Activated naive CD8-positive, alpha-beta T cell treated with anti-CD3 and anti-CD28 coated beads, Interleukin-2, amount 10 ng/mL, durations not matched to agents 7 days and 5 days (primary cell): ENCODE data around the gene COG3. TPM values are rescaled to one million over a fixed set of nuclear protein-coding genes. Genes with fewer than 3 reads are reported as not detected.

Experiments
- ATAC-seq: fragments of 150-1000 bp; cut with Tn5 transposase; one replicate; pipeline ENCODE4 v1.10.0; 2021; ENCODE audit warnings: low read depth, moderate library complexity
- POLR2A ChIA-PET: fragments of 350-600 bp; sonication (Branson Sonifier 250); formaldehyde crosslinking; loops from one replicate; lab custom pipeline; 2021; ENCODE audit warnings: antibody characterized with exemption; lab: Charles Lee
- DNase-seq: peaks from one replicate; pipeline ENCODE4 v3.0.0; 2021
- H3K27ac Mint-ChIP-seq: one replicate; pipeline ENCODE4 v1.8.0; 2022; ENCODE audit warnings: mild to moderate bottlenecking, mixed read lengths
- H3K27me3 Mint-ChIP-seq: one replicate; pipeline ENCODE4 v1.8.0; 2022; ENCODE audit warnings: mild to moderate bottlenecking, moderate library complexity, mixed read lengths
- H3K36me3 Mint-ChIP-seq: one replicate; pipeline ENCODE4 v1.8.0; 2021; ENCODE audit warnings: mild to moderate bottlenecking, mixed read lengths
- H3K4me1 Mint-ChIP-seq: one replicate; pipeline ENCODE4 v1.8.0; 2021; ENCODE audit warnings: mixed read lengths
- H3K4me3 Mint-ChIP-seq: one replicate; pipeline ENCODE4 v1.8.0; 2022; ENCODE audit warnings: mild to moderate bottlenecking, moderate library complexity, mixed read lengths
- H3K9me3 Mint-ChIP-seq: one replicate; pipeline ENCODE4 v1.8.0; 2021; ENCODE audit warnings: mixed read lengths
- total RNA-seq, 2 experiments: library from RNA; stranded (reverse); gene quantifications; one replicate each; pipeline ENCODE4 v1.2.3, GENCODE V29; 2021

COG3 gene
- total RNA-seq, 2 experiments from 2014 or later: 26.2 to 28.4 TPM

DNA sequence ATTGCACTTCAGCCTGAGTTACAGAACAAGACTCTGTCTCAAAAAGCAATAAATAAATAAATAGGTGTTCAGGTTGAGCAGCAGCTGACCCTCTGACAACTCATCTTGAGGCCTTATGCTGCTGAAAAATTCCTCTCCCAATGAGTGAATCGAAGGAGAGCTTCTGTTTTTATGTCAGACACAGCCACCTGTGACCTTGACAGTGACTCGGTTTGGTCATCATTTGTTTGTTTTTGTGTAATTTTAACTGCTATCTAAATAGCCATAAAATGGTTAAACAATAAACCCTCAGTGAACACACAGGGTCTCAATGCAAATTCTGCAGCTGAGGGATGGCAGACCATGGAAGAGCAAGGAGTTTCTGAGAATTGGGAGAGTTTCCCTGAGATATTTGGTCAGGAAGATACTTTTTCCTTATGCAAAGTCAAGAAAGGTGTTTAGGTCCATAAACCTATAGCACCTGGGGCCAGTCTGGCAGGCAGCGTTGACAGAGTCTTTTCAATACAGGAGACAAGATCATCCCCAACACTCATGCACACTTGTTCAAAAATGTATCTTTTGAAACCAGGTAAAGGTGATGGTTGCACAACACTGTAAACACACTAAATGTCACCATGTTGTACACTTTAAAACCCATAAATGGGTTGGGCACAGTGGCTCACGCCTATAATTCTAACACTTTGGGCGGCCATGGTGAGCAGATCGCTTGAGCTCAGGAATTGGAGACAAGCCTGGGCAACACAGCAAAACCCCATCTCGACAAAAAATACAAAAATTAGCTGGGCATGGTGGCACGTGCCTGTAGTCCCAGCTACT lies 30.0 kb upstream of the COG3 start:
- Mint-ChIP-seq H3K9me3 (no peaks in the 10 kb centered on the region), H3K27me3 (peaks cover 3% of the 10 kb centered on the region), H3K4me1 (peaks cover 7% of the 10 kb centered on the region), H3K36me3 (no peaks in the 10 kb centered on the region), H3K4me3 (no peak overlapping the region), H3K27ac (no peak overlapping the region)
- DNase-seq (no peak), ATAC-seq (no peak)
- POLR2A ChIA-PET: no interaction called here

DNA sequence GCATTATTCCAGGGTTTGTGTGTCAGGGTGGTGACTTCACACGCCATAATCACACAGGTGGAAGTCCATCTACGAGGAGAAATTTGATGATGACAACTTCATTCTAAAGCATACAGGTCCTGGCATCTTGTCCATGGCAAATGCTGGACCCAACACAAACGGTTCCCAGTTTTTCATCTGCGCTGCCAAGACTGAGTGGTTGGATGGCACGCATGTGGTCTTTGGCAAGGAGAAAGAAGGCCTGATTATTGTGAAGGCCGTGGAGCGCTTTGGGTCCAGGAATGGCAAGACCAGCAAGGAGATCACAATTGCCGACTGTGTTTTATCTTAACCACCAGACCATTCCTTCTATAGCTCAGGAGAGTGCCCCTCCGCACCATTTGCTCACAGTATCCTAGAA lies 28.4 kb upstream of the COG3 start:
- Mint-ChIP-seq H3K9me3 (no peaks in the 10 kb centered on the region), H3K4me3 (no peak overlapping the region), H3K27me3 (peaks cover 3% of the 10 kb centered on the region), H3K27ac (no peak overlapping the region), H3K4me1 (peaks cover 13% of the 10 kb centered on the region), H3K36me3 (no peaks in the 10 kb centered on the region)
- POLR2A ChIA-PET: no interaction called here
- ATAC-seq (no peak), DNase-seq (no peak)

DNA sequence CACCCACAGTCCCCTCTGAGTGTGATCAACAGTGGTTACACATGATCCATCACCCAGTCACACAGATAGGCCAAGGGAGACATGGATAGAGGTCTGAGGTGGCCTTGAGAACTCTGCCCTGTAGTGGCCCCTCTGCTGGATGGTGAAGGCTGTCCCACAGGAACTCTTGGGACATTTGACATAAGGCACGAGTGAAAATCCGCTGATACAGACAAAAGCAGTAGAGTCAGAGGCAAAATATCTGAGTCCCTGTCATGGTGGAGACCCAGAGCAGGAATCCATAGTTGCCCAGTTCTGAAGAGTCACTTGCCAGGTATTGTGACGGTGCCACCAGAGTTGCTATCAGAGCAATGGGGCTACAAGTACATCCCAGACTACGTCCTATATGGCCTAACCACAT lies 27.8 kb upstream of the COG3 start:
- Mint-ChIP-seq H3K4me1 (peaks cover 19% of the 10 kb centered on the region), H3K27ac (no peak overlapping the region), H3K36me3 (no peaks in the 10 kb centered on the region), H3K4me3 (no peak overlapping the region), H3K9me3 (no peaks in the 10 kb centered on the region), H3K27me3 (peaks cover under 1% of the 10 kb centered on the region)
- no peak for ATAC-seq
- POLR2A ChIA-PET: no interaction called here
- no peak for DNase-seq

DNA sequence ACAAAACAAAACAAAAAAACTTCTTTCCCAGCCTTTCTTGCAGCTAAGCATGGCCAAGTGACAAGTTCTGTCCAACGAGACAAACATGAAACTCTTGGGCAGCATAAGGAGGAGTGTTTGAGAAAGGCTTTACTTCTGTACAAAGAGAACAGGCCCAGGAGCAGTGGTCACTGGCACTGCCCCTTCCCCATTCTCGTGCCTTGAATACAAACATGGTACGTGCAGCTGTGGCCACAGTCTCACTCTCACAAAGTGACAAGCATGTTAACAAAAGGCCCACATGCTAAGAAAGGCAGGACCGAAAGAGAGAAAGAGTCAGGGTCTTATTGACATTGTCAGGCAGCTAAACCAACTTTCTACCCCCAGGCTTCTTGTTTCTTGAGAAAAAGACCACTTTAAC lies 26.8 kb upstream of the COG3 start:
- DNase-seq (no peak), ATAC-seq (no peak)
- H3K9me3 Mint-ChIP-seq: no peaks in the 10 kb centered on the region
- H3K4me3 Mint-ChIP-seq: no peak overlapping the region
- POLR2A ChIA-PET: no interaction called here
- no peak overlapping the region for H3K27ac Mint-ChIP-seq
- H3K27me3 Mint-ChIP-seq: no peaks in the 10 kb centered on the region
- H3K36me3 Mint-ChIP-seq: no peaks in the 10 kb centered on the region
- peaks cover 21% of the 10 kb centered on the region for H3K4me1 Mint-ChIP-seq

DNA sequence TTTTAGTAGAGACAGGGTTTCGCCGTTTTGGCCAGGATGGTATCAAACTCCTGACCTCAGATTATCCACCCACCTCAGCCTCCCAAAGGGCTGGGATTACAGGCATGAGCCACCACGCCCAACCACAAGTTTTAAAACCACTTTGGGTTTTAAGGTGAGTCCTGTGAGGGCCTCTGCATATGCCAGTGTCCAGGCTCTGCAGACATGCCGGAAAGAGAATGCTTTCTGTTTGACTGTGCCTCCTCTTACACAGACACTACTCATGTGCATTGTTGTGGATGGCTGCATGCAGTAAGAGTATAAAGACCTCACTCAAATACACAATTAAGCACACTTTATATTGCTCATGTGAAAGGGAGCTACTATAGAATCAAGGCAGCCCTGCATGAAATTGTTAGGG lies 25.7 kb upstream of the COG3 start:
- Mint-ChIP-seq H3K9me3 (no peaks in the 10 kb centered on the region), H3K27ac (no peak overlapping the region), H3K4me3 (no peak overlapping the region), H3K4me1 (peaks cover 21% of the 10 kb centered on the region), H3K27me3 (no peaks in the 10 kb centered on the region), H3K36me3 (no peaks in the 10 kb centered on the region)
- ATAC-seq (no peak), DNase-seq (no peak)
- POLR2A ChIA-PET: no interaction called here

- Mint-ChIP-seq H3K4me1 (peaks cover 21% of the 10 kb centered on the region), H3K27ac (no peak overlapping the region), H3K4me3 (no peak overlapping the region), H3K27me3 (no peaks in the 10 kb centered on the region), H3K9me3 (no peaks in the 10 kb centered on the region), H3K36me3 (no peaks in the 10 kb centered on the region)
- POLR2A ChIA-PET: interaction anchor here (0.7 kb wide), 1 partner anchor 21 kb away, joined by 5 read pairs; no protein-coding TSS in a partner anchor
- DNase-seq: no peak
- ATAC-seq: no peak
Measured at GRCh38 chr13:45439781-45440462, 24.8 kb upstream of the COG3 start.

DNA sequence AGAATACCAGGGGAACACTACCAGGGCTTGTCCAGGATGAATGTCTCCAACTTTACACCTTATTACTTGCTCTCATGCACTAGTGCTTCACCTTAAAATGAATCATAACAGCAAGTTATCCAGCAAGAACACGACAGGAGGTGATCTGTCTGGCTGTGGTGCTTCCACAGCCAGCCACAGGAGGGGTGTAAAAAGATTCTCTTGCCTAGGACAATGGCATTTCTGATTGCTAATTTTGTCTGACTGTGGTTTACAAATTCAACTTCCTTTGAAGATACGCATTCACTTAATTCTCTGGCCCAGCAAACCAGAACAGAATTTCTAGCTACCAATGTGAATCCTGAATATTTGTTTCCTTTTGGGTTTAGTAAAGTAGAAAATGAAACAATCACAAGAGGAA lies 23.1 kb upstream of the COG3 start:
- Mint-ChIP-seq H3K9me3 (no peaks in the 10 kb centered on the region), H3K27ac (peak overlapping the region; percentile 40), H3K27me3 (peaks cover 4% of the 10 kb centered on the region), H3K36me3 (no peaks in the 10 kb centered on the region), H3K4me1 (peaks cover 21% of the 10 kb centered on the region), H3K4me3 (no peak overlapping the region)
- ATAC-seq (peak; percentile 77), DNase-seq (no peak)
- POLR2A ChIA-PET: interaction anchor here (1.0 kb wide), 2 partner anchors 23 kb away, joined by 3 to 4 read pairs; partner anchors contain the start of genes COG3 and SLC25A30

GRCh38 chr13:45445053-45445452 lies 19.7 kb upstream of the COG3 start:
- no peak for DNase-seq
- no peak for ATAC-seq
- no peaks in the 10 kb centered on the region for H3K36me3 Mint-ChIP-seq
- H3K9me3 Mint-ChIP-seq: no peaks in the 10 kb centered on the region
- no peak overlapping the region for H3K27ac Mint-ChIP-seq
- no peak overlapping the region for H3K4me3 Mint-ChIP-seq
- POLR2A ChIA-PET: no interaction called here
- peaks cover 14% of the 10 kb centered on the region for H3K4me1 Mint-ChIP-seq
- peaks cover 18% of the 10 kb centered on the region for H3K27me3 Mint-ChIP-seq

GRCh38 chr13:45446181-45446580 lies 18.6 kb upstream of the COG3 start:
- Mint-ChIP-seq H3K4me1 (peaks cover 10% of the 10 kb centered on the region), H3K36me3 (no peaks in the 10 kb centered on the region), H3K9me3 (no peaks in the 10 kb centered on the region), H3K27ac (no peak overlapping the region), H3K27me3 (peaks cover 18% of the 10 kb centered on the region), H3K4me3 (no peak overlapping the region)
- no peak for DNase-seq
- POLR2A ChIA-PET: no interaction called here
- ATAC-seq: no peak

DNA sequence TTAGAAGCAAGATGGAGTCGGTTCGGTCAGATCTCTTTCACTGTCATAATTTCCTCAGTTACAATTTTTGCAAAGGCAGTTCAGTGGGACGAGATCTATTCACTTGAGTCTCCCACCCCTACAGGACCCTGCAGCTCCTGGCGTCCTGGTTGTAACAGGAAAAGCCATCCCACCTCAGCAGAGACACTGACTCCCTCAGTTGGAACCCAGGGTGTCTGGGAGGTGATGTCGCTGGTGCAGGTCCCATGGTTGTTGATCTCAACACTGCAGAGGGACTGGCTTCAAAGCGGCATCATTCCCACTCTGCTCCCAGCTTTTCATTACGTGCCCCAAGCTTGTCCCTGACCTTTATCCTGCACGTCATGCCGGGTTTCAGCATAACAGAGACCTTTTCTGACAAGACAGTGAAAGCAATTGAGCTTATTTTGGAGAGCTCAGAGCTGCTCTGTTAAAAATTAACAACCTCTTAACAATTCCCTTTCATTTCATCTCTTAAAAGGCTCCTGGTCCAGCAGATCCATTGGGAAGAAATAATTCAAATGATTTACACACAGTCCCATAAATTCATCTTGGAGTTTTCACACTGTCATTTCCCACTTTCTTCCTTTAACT lies 17.6 kb upstream of the COG3 start:
- ATAC-seq (no peak), DNase-seq (no peak)
- Mint-ChIP-seq H3K27ac (no peak overlapping the region), H3K36me3 (no peaks in the 10 kb centered on the region), H3K9me3 (no peaks in the 10 kb centered on the region), H3K4me1 (no peaks in the 10 kb centered on the region), H3K4me3 (no peak overlapping the region), H3K27me3 (peaks cover 18% of the 10 kb centered on the region)
- POLR2A ChIA-PET: no interaction called here

GRCh38 chr13:45448965-45449559 lies 15.7 kb upstream of the COG3 start:
- Mint-ChIP-seq H3K36me3 (no peaks in the 10 kb centered on the region), H3K9me3 (no peaks in the 10 kb centered on the region), H3K27me3 (peaks cover 18% of the 10 kb centered on the region), H3K4me1 (no peaks in the 10 kb centered on the region), H3K27ac (no peak overlapping the region), H3K4me3 (no peak overlapping the region)
- POLR2A ChIA-PET: no interaction called here
- DNase-seq (no peak), ATAC-seq (no peak)

DNA sequence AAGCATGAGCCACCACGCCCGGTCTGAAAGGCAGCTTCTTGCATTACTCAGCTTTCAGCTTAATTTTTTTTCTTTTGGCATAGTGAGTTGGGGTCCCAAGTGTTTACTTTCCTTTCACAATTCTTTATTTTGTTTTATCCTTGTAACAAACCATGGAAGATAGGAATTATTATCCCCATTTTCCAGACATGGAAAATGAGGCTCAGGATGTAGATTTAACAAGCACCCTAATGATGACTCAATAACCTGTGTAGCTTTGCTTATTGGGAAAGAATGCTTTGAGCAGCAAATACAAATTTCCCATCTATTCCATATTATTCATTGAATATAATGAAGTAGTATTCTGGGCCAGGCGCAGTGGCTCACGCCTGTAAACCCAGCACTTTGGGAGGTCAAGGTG lies 13.5 kb upstream of the COG3 start:
- no peak for DNase-seq
- POLR2A ChIA-PET: no interaction called here
- Mint-ChIP-seq H3K27ac (no peak overlapping the region), H3K36me3 (no peaks in the 10 kb centered on the region), H3K4me3 (no peak overlapping the region), H3K4me1 (no peaks in the 10 kb centered on the region), H3K9me3 (peaks cover 4% of the 10 kb centered on the region), H3K27me3 (peaks cover 14% of the 10 kb centered on the region)
- ATAC-seq: no peak

- H3K9me3 Mint-ChIP-seq: peaks cover 19% of the 10 kb centered on the region
- no peak overlapping the region for H3K27ac Mint-ChIP-seq
- no peak overlapping the region for H3K4me3 Mint-ChIP-seq
- peaks cover 5% of the 10 kb centered on the region for H3K36me3 Mint-ChIP-seq
- peaks cover 5% of the 10 kb centered on the region for H3K27me3 Mint-ChIP-seq
- no peak for DNase-seq
- no peak for ATAC-seq
- POLR2A ChIA-PET: no interaction called here
- H3K4me1 Mint-ChIP-seq: no peaks in the 10 kb centered on the region
Measured at GRCh38 chr13:45454204-45454603, 10.5 kb upstream of the COG3 start.
